GM12878 (cell line): ENCODE results near the gene OR2B2. TPM values are rescaled to one million over a fixed set of nuclear protein-coding genes. Genes with fewer than 3 reads are reported as not detected.

ENCODE experiments used
- CHD1 ChIP-seq: IDR thresholded peaks from 2 replicates; pipeline ENCODE4 v1.6.1; 2012; ENCODE audit warnings: low read depth, low read length, improper control_type of control experiment
- E4F1 ChIP-seq: fragments of 450-650 bp; IDR thresholded peaks from 2 replicates; pipeline ENCODE4 v1.6.1; 2018; ENCODE audit warnings: borderline replicate concordance, mild to moderate bottlenecking; ENCODE audit not compliant: partially characterized antibody
- IRF3 ChIP-seq: fragments of 450-650 bp; IDR thresholded peaks from 2 replicates; pipeline ENCODE4 v1.6.1; 2014; ENCODE audit warnings: mild to moderate bottlenecking
- MTA2 ChIP-seq: fragments of 450-650 bp; IDR thresholded peaks from 2 replicates; pipeline ENCODE4 v1.6.1; 2016; ENCODE audit warnings: low read depth, mild to moderate bottlenecking, moderate library complexity
- RB1 ChIP-seq: fragments of 450-650 bp; formaldehyde crosslinking; IDR thresholded peaks from 2 replicates; pipeline ENCODE4 v1.6.1; 2017; ENCODE audit warnings: mild to moderate bottlenecking, borderline replicate concordance
- SMAD1 ChIP-seq: fragments of 450-650 bp; IDR thresholded peaks from 2 replicates; pipeline ENCODE4 v1.6.1; 2018; ENCODE audit warnings: mild to moderate bottlenecking, low read depth; ENCODE audit not compliant: partially characterized antibody
- SMARCA5 ChIP-seq: fragments of 450-650 bp; IDR thresholded peaks from 2 replicates; pipeline ENCODE4 v1.6.1; 2017; ENCODE audit warnings: mild to moderate bottlenecking
- SREBF1 ChIP-seq: IDR thresholded peaks from 2 replicates; pipeline ENCODE4 v1.6.1; 2012; ENCODE audit warnings: mild to moderate bottlenecking, low read length
- TCF3 ChIP-seq: IDR thresholded peaks from 2 replicates; pipeline ENCODE4 v1.6.1; 2012; ENCODE audit warnings: low read depth, mild to moderate bottlenecking, low read length, borderline replicate concordance; ENCODE audit not compliant: insufficient read depth
- TCF7 ChIP-seq: IDR thresholded peaks from 2 replicates; pipeline ENCODE4 v1.6.1; 2014; ENCODE audit warnings: antibody characterized with exemption, borderline replicate concordance
- polyA plus RNA-seq, 11 experiments: library from polyadenylated mRNA; depleted of rRNA in 4 of 11; unstranded in 6 of 11; stranded (reverse) in 5 of 11; fragments of >200 nt; fragmentation: Nextera tagmentation in 4 of 11; fragmentation: Illumina TruSeq in 1 of 11; extraction: Ambion mirVana in 4 of 11; extraction: Trizol in 1 of 11; gene quantifications; 1 replicate in 1 of 11; 2 replicates in 10 of 11; pipeline versions ENCODE4 v1.2.1 to v1.2.3, GENCODE V29; 2011 to 2016; ENCODE audit warnings: inconsistent platforms in 2 of 11, missing spikeins in 2 of 11, low read depth in 1 of 11
- total RNA-seq, 4 experiments: library from RNA; depleted of rRNA in 3 of 4; stranded (reverse); fragments of >200 nt in 3 of 4; fragmentation: Illumina TruSeq in 1 of 4; extraction: Trizol in 1 of 4; gene quantifications; 2 replicates each; pipeline versions ENCODE4 v1.2.1 to v1.2.3, GENCODE V29; 2013 to 2021
- TF ChIP-seq, protein P1 (sequence below): IDR thresholded peaks from 2 replicates; pipeline ENCODE4 v1.6.1; 2012; ENCODE audit warnings: low read depth, low read length, improper control_type of control experiment
- TF ChIP-seq, protein P2 (sequence below), 3 experiments: IDR thresholded peaks in 2 of 3; conservative IDR thresholded peaks in 1 of 3; 2 replicates each; pipeline ENCODE4 v1.5.1; 2011; ENCODE audit warnings: low read depth in 3 of 3, low read length in 3 of 3, mild to moderate bottlenecking in 3 of 3, control low read depth in 2 of 3, moderate library complexity in 2 of 3, inconsistent platforms in 1 of 3, mixed read lengths in 1 of 3; ENCODE audit not compliant: control insufficient read depth in 2 of 3, insufficient read depth in 1 of 3; ENCODE audit errors: extremely low read depth in 1 of 3
- TF ChIP-seq, protein P3 (sequence below): fragments of 450-650 bp; IDR thresholded peaks from 2 replicates; pipeline ENCODE4 v1.6.1; 2017; ENCODE audit warnings: mild to moderate bottlenecking, moderate library complexity
- TF ChIP-seq, protein P4 (sequence below): fragments of 450-650 bp; IDR thresholded peaks from 2 replicates; pipeline ENCODE4 v1.6.1; 2017; ENCODE audit warnings: borderline replicate concordance

OR2B2 gene
- total and polyA plus RNA-seq, 10 of the 15 experiments (the other 5 are each of a cell fraction or from before 2014, with no cell fraction given) = not detected

GRCh38 chr6:27873021-27873940 is 38.9 kb downstream of the OR2B2 start (continued):
- no peak for TF ChIP-seq CHD1
- no peak for TF ChIP-seq IRF3
- TF ChIP-seq, protein P1, sequence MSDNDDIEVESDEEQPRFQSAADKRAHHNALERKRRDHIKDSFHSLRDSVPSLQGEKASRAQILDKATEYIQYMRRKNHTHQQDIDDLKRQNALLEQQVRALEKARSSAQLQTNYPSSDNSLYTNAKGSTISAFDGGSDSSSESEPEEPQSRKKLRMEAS = 0 out of 2 replicates have a peak, but pooled peaks have one; percentile 39
- TF ChIP-seq, protein P2, sequence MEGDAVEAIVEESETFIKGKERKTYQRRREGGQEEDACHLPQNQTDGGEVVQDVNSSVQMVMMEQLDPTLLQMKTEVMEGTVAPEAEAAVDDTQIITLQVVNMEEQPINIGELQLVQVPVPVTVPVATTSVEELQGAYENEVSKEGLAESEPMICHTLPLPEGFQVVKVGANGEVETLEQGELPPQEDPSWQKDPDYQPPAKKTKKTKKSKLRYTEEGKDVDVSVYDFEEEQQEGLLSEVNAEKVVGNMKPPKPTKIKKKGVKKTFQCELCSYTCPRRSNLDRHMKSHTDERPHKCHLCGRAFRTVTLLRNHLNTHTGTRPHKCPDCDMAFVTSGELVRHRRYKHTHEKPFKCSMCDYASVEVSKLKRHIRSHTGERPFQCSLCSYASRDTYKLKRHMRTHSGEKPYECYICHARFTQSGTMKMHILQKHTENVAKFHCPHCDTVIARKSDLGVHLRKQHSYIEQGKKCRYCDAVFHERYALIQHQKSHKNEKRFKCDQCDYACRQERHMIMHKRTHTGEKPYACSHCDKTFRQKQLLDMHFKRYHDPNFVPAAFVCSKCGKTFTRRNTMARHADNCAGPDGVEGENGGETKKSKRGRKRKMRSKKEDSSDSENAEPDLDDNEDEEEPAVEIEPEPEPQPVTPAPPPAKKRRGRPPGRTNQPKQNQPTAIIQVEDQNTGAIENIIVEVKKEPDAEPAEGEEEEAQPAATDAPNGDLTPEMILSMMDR (IDR thresholded peaks at IDR 0.05 in 2 of 3, conservative IDR thresholded peaks at IDR 0.05 in 1 of 3; ENCODE audit: control insufficient read depth in 2 of 3, extremely low read depth in 1 of 3, insufficient read depth in 1 of 3, low read depth in 3 of 3, low read length in 3 of 3) = no peak
- peak; percentile 60 for TF ChIP-seq SMAD1
- TF ChIP-seq, protein P3, sequence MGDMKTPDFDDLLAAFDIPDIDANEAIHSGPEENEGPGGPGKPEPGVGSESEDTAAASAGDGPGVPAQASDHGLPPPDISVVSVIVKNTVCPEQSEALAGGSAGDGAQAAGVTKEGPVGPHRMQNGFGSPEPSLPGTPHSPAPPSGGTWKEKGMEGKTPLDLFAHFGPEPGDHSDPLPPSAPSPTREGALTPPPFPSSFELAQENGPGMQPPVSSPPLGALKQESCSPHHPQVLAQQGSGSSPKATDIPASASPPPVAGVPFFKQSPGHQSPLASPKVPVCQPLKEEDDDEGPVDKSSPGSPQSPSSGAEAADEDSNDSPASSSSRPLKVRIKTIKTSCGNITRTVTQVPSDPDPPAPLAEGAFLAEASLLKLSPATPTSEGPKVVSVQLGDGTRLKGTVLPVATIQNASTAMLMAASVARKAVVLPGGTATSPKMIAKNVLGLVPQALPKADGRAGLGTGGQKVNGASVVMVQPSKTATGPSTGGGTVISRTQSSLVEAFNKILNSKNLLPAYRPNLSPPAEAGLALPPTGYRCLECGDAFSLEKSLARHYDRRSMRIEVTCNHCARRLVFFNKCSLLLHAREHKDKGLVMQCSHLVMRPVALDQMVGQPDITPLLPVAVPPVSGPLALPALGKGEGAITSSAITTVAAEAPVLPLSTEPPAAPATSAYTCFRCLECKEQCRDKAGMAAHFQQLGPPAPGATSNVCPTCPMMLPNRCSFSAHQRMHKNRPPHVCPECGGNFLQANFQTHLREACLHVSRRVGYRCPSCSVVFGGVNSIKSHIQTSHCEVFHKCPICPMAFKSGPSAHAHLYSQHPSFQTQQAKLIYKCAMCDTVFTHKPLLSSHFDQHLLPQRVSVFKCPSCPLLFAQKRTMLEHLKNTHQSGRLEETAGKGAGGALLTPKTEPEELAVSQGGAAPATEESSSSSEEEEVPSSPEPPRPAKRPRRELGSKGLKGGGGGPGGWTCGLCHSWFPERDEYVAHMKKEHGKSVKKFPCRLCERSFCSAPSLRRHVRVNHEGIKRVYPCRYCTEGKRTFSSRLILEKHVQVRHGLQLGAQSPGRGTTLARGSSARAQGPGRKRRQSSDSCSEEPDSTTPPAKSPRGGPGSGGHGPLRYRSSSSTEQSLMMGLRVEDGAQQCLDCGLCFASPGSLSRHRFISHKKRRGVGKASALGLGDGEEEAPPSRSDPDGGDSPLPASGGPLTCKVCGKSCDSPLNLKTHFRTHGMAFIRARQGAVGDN = peak; percentile 46; the same call in 1 of the 2 replicates
- TF ChIP-seq TCF3 = peak; percentile 96
- TF ChIP-seq MTA2 = no peak
- no peak for TF ChIP-seq SREBF1
- no peak for TF ChIP-seq SMARCA5
- TF ChIP-seq TCF7 = no peak
- no peak for TF ChIP-seq E4F1
- TF ChIP-seq RB1 = no peak
- TF ChIP-seq, protein P4, sequence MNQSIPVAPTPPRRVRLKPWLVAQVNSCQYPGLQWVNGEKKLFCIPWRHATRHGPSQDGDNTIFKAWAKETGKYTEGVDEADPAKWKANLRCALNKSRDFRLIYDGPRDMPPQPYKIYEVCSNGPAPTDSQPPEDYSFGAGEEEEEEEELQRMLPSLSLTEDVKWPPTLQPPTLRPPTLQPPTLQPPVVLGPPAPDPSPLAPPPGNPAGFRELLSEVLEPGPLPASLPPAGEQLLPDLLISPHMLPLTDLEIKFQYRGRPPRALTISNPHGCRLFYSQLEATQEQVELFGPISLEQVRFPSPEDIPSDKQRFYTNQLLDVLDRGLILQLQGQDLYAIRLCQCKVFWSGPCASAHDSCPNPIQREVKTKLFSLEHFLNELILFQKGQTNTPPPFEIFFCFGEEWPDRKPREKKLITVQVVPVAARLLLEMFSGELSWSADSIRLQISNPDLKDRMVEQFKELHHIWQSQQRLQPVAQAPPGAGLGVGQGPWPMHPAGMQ = no peak
